ENCODE measurements around the gene PPP1R36.

Gene PPP1R36

GRCh38 chr14:64503434-64504309 is 46.1 kb upstream of the PPP1R36 start, which contains the start of gene ZBTB25:
TSS of gene ZBTB25 (minus strand) at chr14:64503838. CDS start at chr14:64490533, 13,305 bp downstream.
- peak; percentile 91 for DNase-seq (ENCODE audit: low read depth)
- no peak for TF ChIP-seq CTCF (IDR thresholded peaks at IDR 0.05; ENCODE audit: insufficient read depth, low read depth, low read length, missing control alignments)
- H3K4me3 ChIP-seq (ENCODE audit: low read length) = peak within 1 kb of the TSS; percentile 86

GRCh38 chr14:64504310-64504896 is 45.4 kb upstream of the PPP1R36 start, which contains the start of gene ZBTB1:
TSS of gene ZBTB1 (plus strand) at chr14:64504770. CDS start at chr14:64521505, 16,735 bp downstream.
- DNase-seq (ENCODE audit: low read depth) = peak; percentile 91
- TF ChIP-seq CTCF (IDR thresholded peaks at IDR 0.05; ENCODE audit: insufficient read depth, low read depth, low read length, missing control alignments) = no peak

DNA sequence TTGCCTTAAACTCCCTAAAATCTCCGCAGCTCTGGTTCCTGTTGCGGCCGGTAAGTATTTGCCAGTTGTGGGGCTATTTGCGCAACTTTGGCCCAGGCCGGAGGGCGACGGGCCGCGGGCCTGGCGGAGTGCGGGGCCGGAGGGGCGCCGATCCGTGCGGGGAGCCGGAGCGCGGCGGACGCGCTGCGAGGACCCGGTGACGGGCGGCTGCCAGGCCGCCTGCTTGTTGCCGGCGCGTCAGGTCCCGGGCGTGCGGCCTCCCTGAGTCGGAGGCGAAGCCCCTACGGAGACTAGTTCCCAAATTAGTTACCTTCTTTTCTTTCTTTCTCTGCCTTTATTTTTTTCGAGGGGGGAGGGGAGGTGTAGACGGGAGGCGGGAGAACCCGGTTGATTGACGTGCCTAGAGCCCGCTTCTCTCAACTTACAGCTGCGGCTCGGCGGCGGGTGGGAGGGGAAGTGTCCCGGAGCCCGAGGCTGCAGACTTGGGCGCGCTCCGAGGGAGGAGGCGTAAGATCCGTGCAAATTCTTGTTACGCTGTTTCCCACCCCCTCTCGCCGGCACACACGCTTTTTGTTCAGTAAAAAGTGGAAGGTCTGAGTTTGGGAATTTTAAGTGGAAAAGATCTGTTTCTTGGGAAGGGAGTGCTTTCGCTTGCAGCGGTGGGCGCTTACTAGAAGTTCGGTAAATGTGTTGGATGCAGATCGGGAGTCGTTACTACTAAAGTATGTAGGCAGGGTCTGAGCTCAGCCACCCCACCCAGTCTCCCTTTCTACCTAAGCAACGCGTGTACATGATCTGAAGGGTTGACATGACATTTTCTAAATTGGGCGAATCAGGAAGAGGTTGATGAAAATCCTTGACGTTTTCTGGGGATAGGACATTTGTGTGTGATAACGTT is 44.6 kb upstream of the PPP1R36 start:
- peak overlapping the region; percentile 86 for H3K4me3 ChIP-seq (ENCODE audit: low read length)
- DNase-seq (ENCODE audit: low read depth) = peak; percentile 88
- no peak for TF ChIP-seq CTCF (IDR thresholded peaks at IDR 0.05; ENCODE audit: insufficient read depth, low read depth, low read length, missing control alignments)

More at GRCh38 chr14:64504310-64504896, 45.4 kb upstream of the PPP1R36 start, which contains the start of gene ZBTB1:
- H3K4me3 ChIP-seq (ENCODE audit: low read length) = peak within 1 kb of the TSS; percentile 86

GRCh38 chr14:64506721-64507120 is 43.0 kb upstream of the PPP1R36 start:
- no peak for DNase-seq (ENCODE audit: low read depth)

DNA sequence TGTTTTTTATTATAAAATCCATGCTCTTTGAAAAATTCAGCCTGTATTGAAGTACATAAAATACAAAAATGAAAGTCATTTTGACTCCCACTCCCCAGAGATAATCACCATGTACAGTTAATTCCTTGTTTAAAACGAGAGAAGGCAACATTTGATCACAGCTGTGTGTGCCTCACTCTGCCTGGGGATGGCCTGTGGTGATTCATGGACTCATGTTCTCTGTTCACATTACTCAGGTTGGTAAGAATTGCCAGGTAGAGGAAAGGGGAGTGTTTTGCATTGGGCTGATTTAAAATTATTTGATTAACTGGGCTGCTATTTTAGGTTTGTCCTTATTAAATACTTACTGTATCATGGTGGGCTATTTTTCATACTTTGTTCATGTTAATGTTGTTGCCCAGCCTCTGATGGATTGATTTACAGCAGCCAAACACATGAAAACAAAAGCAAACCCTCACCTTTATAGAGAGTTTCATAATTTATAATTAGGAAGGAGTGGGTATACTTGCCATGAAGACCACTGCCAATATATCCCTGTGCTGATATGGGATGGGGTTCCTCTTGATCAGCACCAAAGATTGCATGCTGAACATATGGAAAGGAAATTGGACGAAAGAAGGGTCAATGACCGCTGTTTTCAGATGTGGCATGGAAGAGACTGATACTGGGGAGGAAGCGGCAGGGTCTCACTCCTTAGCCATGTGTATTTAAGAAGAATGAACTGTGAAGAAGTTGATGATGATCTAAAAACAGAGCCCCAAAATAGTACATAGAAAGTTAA is 42.2 kb upstream of the PPP1R36 start:
- no peak for TF ChIP-seq CTCF (IDR thresholded peaks at IDR 0.05; ENCODE audit: insufficient read depth, low read depth, low read length, missing control alignments)
- peak; percentile 86 for DNase-seq (ENCODE audit: low read depth)
- H3K4me3 ChIP-seq (ENCODE audit: low read length) = no peak overlapping the region

More at GRCh38 chr14:64506721-64507120, 43.0 kb upstream of the PPP1R36 start:
- H3K4me3 ChIP-seq (ENCODE audit: low read length) = no peak overlapping the region
- TF ChIP-seq CTCF (IDR thresholded peaks at IDR 0.05; ENCODE audit: insufficient read depth, low read depth, low read length, missing control alignments) = no peak

Data from epithelial cell of esophagus (primary cell).